Adrenal gland (tissue), 12 donors: Measurements from ENCODE around the gene COL23A1. TPM values are rescaled to one million over a fixed set of nuclear protein-coding genes. Genes with fewer than 3 reads are reported as not detected.
"Not testable (repeated sequence)": the region's sequence is repeated elsewhere in the genome, so short reads cannot be mapped to it uniquely, and the experiment has no call there.

Experiments
- DNase-seq, 7 donors: peaks; one replicate each; pipeline ENCODE4 v3.0.0-alpha.2; 2019 to 2020
- H3K27ac ChIP-seq, 5 donors: fragments of 200-600 bp; sonication (generic) in 4 of 5; 1 replicate in 3 of 5; 2 replicates in 2 of 5; pipeline versions ENCODE4 v1.5.1 to v1.8.0; 2016 to 2020; ENCODE audit warnings: mild to moderate bottlenecking in 1 of 5
- H3K27me3 ChIP-seq: fragments of 200-600 bp; 2 replicates; pipeline ENCODE4 v1.8.0; 2021
- H3K36me3 ChIP-seq, 2 donors: fragments of 200-600 bp; replicated peaks in 1 of 2; 1 replicate in 1 of 2; 2 replicates in 1 of 2; pipeline versions ENCODE4 v1.5.1 to v1.8.0; 2018 to 2022
- H3K4me1 ChIP-seq, 2 donors: fragments of 200-600 bp; replicated peaks in 1 of 2; 1 replicate in 1 of 2; 2 replicates in 1 of 2; pipeline versions ENCODE4 v1.5.1 to v1.8.0; 2018 to 2021
- H3K4me3 ChIP-seq, 4 donors: fragments of 200-600 bp; sonication (generic) in 3 of 4; one replicate each; pipeline ENCODE4 v1.5.1; 2016 to 2018
- H3K9me3 ChIP-seq, 3 donors: fragments of 200-600 bp; sonication (generic) in 1 of 3; replicated peaks in 1 of 3; 1 replicate in 2 of 3; 2 replicates in 1 of 3; pipeline versions ENCODE4 v1.5.1 to v1.8.0; 2016 to 2021
- CTCF ChIP-seq, 6 experiments: fragments of 450-650 bp in 4 of 6; fragments of 200-600 bp in 2 of 6; sonication (generic) in 1 of 6; IDR thresholded peaks; 1 replicate in 5 of 6; 2 replicates in 1 of 6; pipeline versions ENCODE4 v1.5.1 to v1.8.0; 2016 to 2021; ENCODE audit warnings: antibody characterized with exemption in 6 of 6, mild to moderate bottlenecking in 2 of 6, moderate library complexity in 1 of 6
- POLR2A ChIP-seq, 2 donors: fragments of 450-650 bp; IDR thresholded peaks; one replicate each; pipeline ENCODE4 v1.6.1; 2017; ENCODE audit warnings: antibody characterized with exemption in 2 of 2, mild to moderate bottlenecking in 2 of 2, moderate library complexity in 1 of 2
- WGBS, 4 donors: extraction: QIAGEN DNeasy Blood & Tissue Kit in 2 of 4; methylation state at CpG; one replicate each; pipeline versions ENCODE4 v1.1.5 to v1.1.7; 2013 to 2017; 5-methylcytosine and 5-hydroxymethylcytosine counted together
- intact Hi-C, 2 donors: fragments of 100-400 bp; cut with DNase I; formaldehyde crosslinking; loops; one replicate each; pipeline versions ENCODE4 v1.14.1 to v1.15.0; 2022 to 2023
- polyA plus RNA-seq, 3 donors: library from polyadenylated mRNA; stranded (reverse); fragments of 200-250 nt in 2 of 3; fragments of 350-450 nt in 1 of 3; fragmentation: Illumina TruSeq in 1 of 3; extraction: RNeasy Lipid Tissue Mini Kit (QIAGEN cat#74804) in 1 of 3; gene quantifications; one replicate each; pipeline ENCODE4 v1.2.3, GENCODE V29; 2013 to 2014
- total RNA-seq, 9 donors: library from RNA; depleted of rRNA in 4 of 9; stranded (reverse); fragments of >200 nt in 4 of 9; fragments of 120-200 nt in 1 of 9; fragmentation: NEBNext Ultra II Directional in 1 of 9; extraction: Animal tissue kit (Norgen Biotek cat#: 25700) in 1 of 9; gene quantifications; one replicate each; pipeline versions ENCODE4 v1.1.0 to v1.2.4, GENCODE V29; 2013 to 2023
- donor health status: healthy with polysubstance abuse.
- donor health status: Bipolar disorder and iron deficiency.
- donor health status: DM: yes; HTN: yes; CAD: no.
- donor health status: DM: no; HTN: no; CAD: no.
- donor health status: DM: no; HTN: no; CAD: no.
- donor health status: DM: yes; HTN: yes; CAD: no.

COL23A1 gene
- total and polyA plus RNA-seq, 12 donors, result 0.09 to 4.4 (median 0.88) TPM

- H3K27me3 ChIP-seq, result no peaks in the 10 kb centered on the region
- TF ChIP-seq CTCF (IDR thresholded peaks at IDR 0.05) (peak in 1 of 6 experiments; percentile 7), POLR2A (IDR thresholded peaks at IDR 0.05) (peak in 1 of 2 donors; percentile 60)
- H3K36me3 ChIP-seq, result peaks cover 0 to 27% of the 10 kb centered on the region in 2 donors
- peak within 1 kb of the TSS; percentile 47 to 79 (median 70) for H3K4me3 ChIP-seq
- intact Hi-C loops, result no loop called here
- DNase-seq, result peak; percentile 76 to 86 (median 82)
- H3K9me3 ChIP-seq, result no peaks in the 10 kb centered on the region
- H3K27ac ChIP-seq, result peak within 1 kb of the TSS; percentile 75 to 95 (median 92)
- 1 to 2% (median 1%) methylated on average over 18 to 102 of the region's 102 CpGs for WGBS, 4 donors
- H3K4me1 ChIP-seq, result peaks cover 25 to 47% of the 10 kb centered on the region in 2 donors
Measured at GRCh38 chr5:178232124-178232919, 357.9 kb downstream of the COL23A1 start, which contains the start of gene PHYKPL. Gene PHYKPL, minus strand, starts transcription at chr5:178232802. Its CDS starts 252 bp downstream, at chr5:178232550.

GRCh38 chr5:178231539-178232123 lies 358.6 kb downstream of the COL23A1 start:
- Histone ChIP-seq H3K27me3 (no peaks in the 10 kb centered on the region), H3K27ac (peak overlapping the region; percentile 75 to 95 (median 92)), H3K4me1 (peaks cover 25 to 41% of the 10 kb centered on the region in 2 donors), H3K36me3 (peaks cover 0 to 27% of the 10 kb centered on the region in 2 donors), H3K4me3 (peak overlapping the region; percentile 47 to 79 (median 70)), H3K9me3 (no peaks in the 10 kb centered on the region)
- TF ChIP-seq POLR2A (IDR thresholded peaks at IDR 0.05), result no peak
- TF ChIP-seq CTCF (IDR thresholded peaks at IDR 0.05), result no peak
- 23 to 38% (median 27%) methylated on average over 17 to 21 of the region's 21 CpGs for WGBS, 4 donors
- peak in 1 of 7 donors; percentile 41 for DNase-seq
- intact Hi-C loops, result no loop called here

- H3K36me3 ChIP-seq, result peaks cover 0 to 27% of the 10 kb centered on the region in 2 donors
- peak in 1 of 2 donors; percentile 62 for TF ChIP-seq POLR2A (IDR thresholded peaks at IDR 0.05)
- no peak for TF ChIP-seq CTCF (IDR thresholded peaks at IDR 0.05)
- H3K27me3 ChIP-seq, result no peaks in the 10 kb centered on the region
- H3K9me3 ChIP-seq, result no peaks in the 10 kb centered on the region
- intact Hi-C loops, result no loop called here
- DNase-seq, result peak; percentile 68 to 91 (median 87)
- peak overlapping the region in 4 of 5 donors; percentile 91 to 95 (median 93) for H3K27ac ChIP-seq
- peaks cover 25 to 34% of the 10 kb centered on the region in 2 donors for H3K4me1 ChIP-seq
- peak overlapping the region in 2 of 4 donors; percentile 64 to 79 for H3K4me3 ChIP-seq
- 53 to 69% (median 59%) methylated on average over 5 to 9 of the region's 9 CpGs for WGBS, 4 donors
Measured at GRCh38 chr5:178230879-178231538, 359.2 kb downstream of the COL23A1 start.

- DNase-seq, result no peak
- Histone ChIP-seq H3K27ac (no peak overlapping the region), H3K9me3 (no peaks in the 10 kb centered on the region), H3K4me1 (peaks cover 25 to 26% of the 10 kb centered on the region in 2 donors), H3K36me3 (peaks cover 0 to 27% of the 10 kb centered on the region in 2 donors), H3K27me3 (no peaks in the 10 kb centered on the region), H3K4me3 (no peak overlapping the region)
- TF ChIP-seq CTCF (IDR thresholded peaks at IDR 0.05) (no peak), POLR2A (IDR thresholded peaks at IDR 0.05) (no peak)
- WGBS, 4 donors, result 87 to 100% (median 93%) methylated on average over 6 to 10 of the region's 10 CpGs
- intact Hi-C loops, result no loop called here
Measured at GRCh38 chr5:178229861-178230260, 360.3 kb downstream of the COL23A1 start.

- H3K4me3 ChIP-seq, intact Hi-C loops, H3K27me3 ChIP-seq, H3K27ac ChIP-seq, H3K9me3 ChIP-seq, DNase-seq: not testable (repeated sequence)
- WGBS, 4 donors, result 89 to 98% (median 97%) methylated on average over 11 to 13 of the region's 13 CpGs
- peaks cover 24 to 25% of the 10 kb centered on the region in 2 donors for H3K4me1 ChIP-seq
- H3K36me3 ChIP-seq, result peaks cover 0 to 27% of the 10 kb centered on the region in 2 donors
Measured at GRCh38 chr5:178229111-178229510, 361.1 kb downstream of the COL23A1 start.
